ENCODE data around the gene CHDH.

The CHDH gene

GRCh38 chr3:53845881-53846133 is 412 bp downstream of the CHDH start:
- ChIA-PET POLR2A (no interaction called here), CTCF (interaction anchor here (1.2 to 2.0 kb wide), 3 partner anchors 13 to 135 kb away, joined by 3 to 4 read pairs (median 3); no protein-coding TSS in a partner anchor)
- no peak for TF ChIP-seq CTCF (IDR thresholded peaks at IDR 0.05; ENCODE audit: insufficient read depth, low read length, missing control alignments)
- peak overlapping the region; percentile 50 for H3K4me3 ChIP-seq (ENCODE audit: low read depth, low read length)
- no peak for DNase-seq (ENCODE audit: low read depth, low spot score)

GRCh38 chr3:53845103-53845880 is 927 bp downstream of the CHDH start:
- POLR2A ChIA-PET: no interaction called here
- no peak for DNase-seq (ENCODE audit: low read depth, low spot score)
- CTCF ChIA-PET: interaction anchor here (0.8 to 2.0 kb wide), 5 partner anchors 10 to 135 kb away, joined by 3 to 4 read pairs (median 3); no protein-coding TSS in a partner anchor
- no peak for TF ChIP-seq CTCF (IDR thresholded peaks at IDR 0.05; ENCODE audit: insufficient read depth, low read length, missing control alignments)
- peak overlapping the region; percentile 50 for H3K4me3 ChIP-seq (ENCODE audit: low read depth, low read length)

- ChIA-PET CTCF (interaction anchor here (0.8 to 2.0 kb wide), 5 partner anchors 10 to 134 kb away, joined by 3 to 4 read pairs (median 3); no protein-coding TSS in a partner anchor), POLR2A (no interaction called here)
- no peak for TF ChIP-seq CTCF (IDR thresholded peaks at IDR 0.05; ENCODE audit: insufficient read depth, low read length, missing control alignments)
- DNase-seq (ENCODE audit: low read depth, low spot score): no peak
- no peak overlapping the region for H3K4me3 ChIP-seq (ENCODE audit: low read depth, low read length)
Measured at GRCh38 chr3:53844262-53845102, 1.7 kb downstream of the CHDH start.

- ChIA-PET CTCF (no interaction called here), POLR2A (no interaction called here)
- no peak for DNase-seq (ENCODE audit: low read depth, low spot score)
- no peak overlapping the region for H3K4me3 ChIP-seq (ENCODE audit: low read depth, low read length)
- no peak for TF ChIP-seq CTCF (IDR thresholded peaks at IDR 0.05; ENCODE audit: insufficient read depth, low read length, missing control alignments)
Measured at GRCh38 chr3:53843195-53844177, 2.7 kb downstream of the CHDH start.

- DNase-seq (ENCODE audit: low read depth, low spot score): no peak
- POLR2A ChIA-PET: no interaction called here
- CTCF ChIA-PET: no interaction called here
- TF ChIP-seq CTCF (IDR thresholded peaks at IDR 0.05; ENCODE audit: insufficient read depth, low read length, missing control alignments): no peak
- no peak overlapping the region for H3K4me3 ChIP-seq (ENCODE audit: low read depth, low read length)
Measured at GRCh38 chr3:53842436-53843194, 3.6 kb downstream of the CHDH start.

Data from AG04449 (cell line).